Esophagus squamous epithelium (tissue), 5 donors: Measurements from ENCODE around the gene CPNE4. TPM values are rescaled to one million over a fixed set of nuclear protein-coding genes. Genes with fewer than 3 reads are reported as not detected.

Experiments
- DNase-seq: peaks from one replicate; lab custom pipeline; 2025; lab: John Stamatoyannopoulos, UW
- H3K27ac ChIP-seq, 4 donors: fragments of 200-600 bp; sonication (generic); one replicate each; pipeline ENCODE4 v1.5.1; 2016 to 2019; ENCODE audit warnings: mild to moderate bottlenecking in 1 of 4
- H3K27me3 ChIP-seq, 4 donors: fragments of 200-600 bp; sonication (generic); 1 replicate in 3 of 4; 2 replicates in 1 of 4; pipeline versions ENCODE4 v1.5.1 to v1.6.0; 2017 to 2021; ENCODE audit warnings: antibody characterized with exemption in 1 of 4
- H3K36me3 ChIP-seq, 3 donors: fragments of 200-600 bp; sonication (generic); one replicate each; pipeline ENCODE4 v1.5.1; 2016 to 2019
- H3K4me1 ChIP-seq, 3 donors: fragments of 200-600 bp; sonication (generic); one replicate each; pipeline ENCODE4 v1.5.1; 2017 to 2019
- H3K4me3 ChIP-seq, 4 donors: fragments of 200-600 bp; sonication (generic); 1 replicate in 3 of 4; 2 replicates in 1 of 4; pipeline ENCODE4 v1.5.1; 2016 to 2019; ENCODE audit warnings: mild to moderate bottlenecking in 2 of 4, moderate library complexity in 1 of 4
- H3K9me3 ChIP-seq, 3 donors: fragments of 200-600 bp; sonication (generic); one replicate each; pipeline ENCODE4 v1.5.1; 2016 to 2019
- CTCF ChIP-seq, 6 experiments: fragments of 450-650 bp in 4 of 6; fragments of 200-600 bp in 2 of 6; sonication (generic) in 2 of 6; IDR thresholded peaks; one replicate each; pipeline ENCODE4 v1.5.1; 2016 to 2019; ENCODE audit warnings: antibody characterized with exemption in 6 of 6, mild to moderate bottlenecking in 4 of 6, moderate library complexity in 4 of 6
- POLR2A ChIP-seq, 4 donors: fragments of 450-650 bp; IDR thresholded peaks; one replicate each; pipeline ENCODE4 v1.6.1; 2017; ENCODE audit warnings: antibody characterized with exemption in 4 of 4, mild to moderate bottlenecking in 4 of 4, moderate library complexity in 3 of 4
- WGBS, 2 donors: methylation state at CpG; one replicate each; pipeline ENCODE4 v1.1.5; 2018; 5-methylcytosine and 5-hydroxymethylcytosine counted together
- intact Hi-C: fragments of 100-400 bp; cut with DNase I; formaldehyde crosslinking; loops from one replicate; pipeline ENCODE4 v1.15.0; 2022
- total RNA-seq, 4 donors: library from RNA; depleted of rRNA; stranded (reverse); fragments of >200 nt; gene quantifications; one replicate each; pipeline ENCODE4 v1.1.0, GENCODE V29; 2016
- donor health status: DM: yes; HTN: yes; CAD: no.

The CPNE4 gene
- total RNA-seq, 4 donors from 2014 or later, result 0.19 TPM; not detected in 3

- TF ChIP-seq CTCF (IDR thresholded peaks at IDR 0.05) (no peak), POLR2A (IDR thresholded peaks at IDR 0.05) (no peak)
- no peak for DNase-seq
- H3K27me3 ChIP-seq, result peaks cover 0 to 3% (median 0%) of the 10 kb centered on the region in 4 donors
- no peaks in the 10 kb centered on the region for H3K36me3 ChIP-seq
- H3K27ac ChIP-seq, result no peak overlapping the region
- H3K4me1 ChIP-seq, result no peaks in the 10 kb centered on the region
- no peak overlapping the region for H3K4me3 ChIP-seq
- no peaks in the 10 kb centered on the region for H3K9me3 ChIP-seq
- WGBS, 2 donors, result 75 to 83% methylated on average over 1 of the region's 1 CpG
- intact Hi-C loops, result no loop called here
Observed at GRCh38 chr3:131608296-131608695, 426.5 kb downstream of the CPNE4 start.

- H3K4me1 ChIP-seq, result no peaks in the 10 kb centered on the region
- H3K27ac ChIP-seq, result no peak overlapping the region
- no peak for DNase-seq
- no peaks in the 10 kb centered on the region for H3K9me3 ChIP-seq
- H3K36me3 ChIP-seq, result no peaks in the 10 kb centered on the region
- H3K4me3 ChIP-seq, result no peak overlapping the region
- peaks cover 0 to 7% (median 0%) of the 10 kb centered on the region in 4 donors for H3K27me3 ChIP-seq
- TF ChIP-seq CTCF (IDR thresholded peaks at IDR 0.05), result no peak
- no peak for TF ChIP-seq POLR2A (IDR thresholded peaks at IDR 0.05)
- intact Hi-C loops, result no loop called here
- WGBS, 2 donors, result 28 to 54% methylated on average over 2 of the region's 2 CpGs
Observed at GRCh38 chr3:131605916-131606315, 428.9 kb downstream of the CPNE4 start.

GRCh38 chr3:131602011-131602779, 432.6 kb downstream of the CPNE4 start:
- no peak overlapping the region for H3K4me3 ChIP-seq
- no peak for TF ChIP-seq POLR2A (IDR thresholded peaks at IDR 0.05)
- no peak for TF ChIP-seq CTCF (IDR thresholded peaks at IDR 0.05)
- H3K27ac ChIP-seq, result no peak overlapping the region
- peaks cover 0 to 6% (median 0%) of the 10 kb centered on the region in 4 donors for H3K27me3 ChIP-seq
- H3K4me1 ChIP-seq, result no peaks in the 10 kb centered on the region
- no peaks in the 10 kb centered on the region for H3K9me3 ChIP-seq
- intact Hi-C loops, result no loop called here
- H3K36me3 ChIP-seq, result no peaks in the 10 kb centered on the region
- DNase-seq, result no peak

GRCh38 chr3:131597816-131598215, 437.0 kb downstream of the CPNE4 start:
- H3K4me1 ChIP-seq, result no peaks in the 10 kb centered on the region
- TF ChIP-seq CTCF (IDR thresholded peaks at IDR 0.05) (no peak), POLR2A (IDR thresholded peaks at IDR 0.05) (no peak)
- no peak overlapping the region for H3K27ac ChIP-seq
- no peaks in the 10 kb centered on the region for H3K9me3 ChIP-seq
- H3K36me3 ChIP-seq, result no peaks in the 10 kb centered on the region
- no peak for DNase-seq
- 63 to 81% methylated on average over 1 of the region's 1 CpG for WGBS, 2 donors
- intact Hi-C loops, result no loop called here
- H3K27me3 ChIP-seq, result peaks cover 0 to 6% (median 0%) of the 10 kb centered on the region in 4 donors
- no peak overlapping the region for H3K4me3 ChIP-seq

GRCh38 chr3:131596884-131597283, 437.9 kb downstream of the CPNE4 start:
- Histone ChIP-seq H3K4me3 (no peak overlapping the region), H3K9me3 (no peaks in the 10 kb centered on the region), H3K27me3 (peaks cover 0 to 4% (median 0%) of the 10 kb centered on the region in 4 donors), H3K27ac (no peak overlapping the region), H3K36me3 (no peaks in the 10 kb centered on the region), H3K4me1 (no peaks in the 10 kb centered on the region)
- no peak for DNase-seq
- intact Hi-C loops, result no loop called here
- no peak for TF ChIP-seq CTCF (IDR thresholded peaks at IDR 0.05)
- no peak for TF ChIP-seq POLR2A (IDR thresholded peaks at IDR 0.05)
- WGBS, 2 donors, result 42 to 43% methylated on average over 1 of the region's 1 CpG
